Cardiac fibroblast (primary cell): Measurements from ENCODE around the gene ZDHHC5.
"Not testable (repeated sequence)": the region's sequence is repeated elsewhere in the genome, so short reads cannot be mapped to it uniquely, and the experiment has no call there.

ENCODE experiments used
- DNase-seq, 2 donors: peaks; one replicate each; pipeline versions ENCODE4 v3.0.0 to v3.0.0-alpha.2; 2010; ENCODE audit warnings: low read depth in 2 of 2
- H3K4me3 ChIP-seq, 2 donors: replicated peaks in 1 of 2; 1 replicate in 1 of 2; 2 replicates in 1 of 2; pipeline ENCODE4 v1.5.1; 2011; ENCODE audit warnings: low read depth in 2 of 2, low read length in 2 of 2, mild to moderate bottlenecking in 2 of 2, moderate library complexity in 1 of 2
- TF ChIP-seq, protein P1 (sequence below): IDR thresholded peaks from one replicate; pipeline ENCODE4 v1.5.1; 2011; ENCODE audit warnings: low read depth, mild to moderate bottlenecking, low read length, inconsistent platforms

The ZDHHC5 gene

DNA sequence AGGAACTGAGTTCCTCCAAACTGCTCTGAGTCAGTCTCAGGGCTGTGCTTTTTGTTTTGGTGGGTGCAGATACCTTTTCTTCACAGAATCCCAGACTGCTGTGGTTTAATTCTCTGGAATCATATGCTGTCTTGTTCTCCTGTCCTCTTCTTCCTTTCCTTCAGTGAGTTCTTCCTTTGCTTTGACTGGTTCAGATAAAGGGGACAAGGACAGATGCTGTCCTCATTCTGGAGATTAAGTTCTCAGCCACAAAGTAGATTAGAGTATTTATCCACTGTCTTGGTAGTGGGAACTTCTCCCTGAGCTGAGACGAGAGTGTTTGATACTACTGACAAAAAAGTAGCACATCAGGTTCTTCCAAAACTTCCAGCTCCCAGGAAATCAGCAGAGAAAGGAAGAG, 13.3 kb downstream of the ZDHHC5 start:
- TF ChIP-seq, protein P1, sequence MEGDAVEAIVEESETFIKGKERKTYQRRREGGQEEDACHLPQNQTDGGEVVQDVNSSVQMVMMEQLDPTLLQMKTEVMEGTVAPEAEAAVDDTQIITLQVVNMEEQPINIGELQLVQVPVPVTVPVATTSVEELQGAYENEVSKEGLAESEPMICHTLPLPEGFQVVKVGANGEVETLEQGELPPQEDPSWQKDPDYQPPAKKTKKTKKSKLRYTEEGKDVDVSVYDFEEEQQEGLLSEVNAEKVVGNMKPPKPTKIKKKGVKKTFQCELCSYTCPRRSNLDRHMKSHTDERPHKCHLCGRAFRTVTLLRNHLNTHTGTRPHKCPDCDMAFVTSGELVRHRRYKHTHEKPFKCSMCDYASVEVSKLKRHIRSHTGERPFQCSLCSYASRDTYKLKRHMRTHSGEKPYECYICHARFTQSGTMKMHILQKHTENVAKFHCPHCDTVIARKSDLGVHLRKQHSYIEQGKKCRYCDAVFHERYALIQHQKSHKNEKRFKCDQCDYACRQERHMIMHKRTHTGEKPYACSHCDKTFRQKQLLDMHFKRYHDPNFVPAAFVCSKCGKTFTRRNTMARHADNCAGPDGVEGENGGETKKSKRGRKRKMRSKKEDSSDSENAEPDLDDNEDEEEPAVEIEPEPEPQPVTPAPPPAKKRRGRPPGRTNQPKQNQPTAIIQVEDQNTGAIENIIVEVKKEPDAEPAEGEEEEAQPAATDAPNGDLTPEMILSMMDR = no peak
- DNase-seq = no peak

DNA sequence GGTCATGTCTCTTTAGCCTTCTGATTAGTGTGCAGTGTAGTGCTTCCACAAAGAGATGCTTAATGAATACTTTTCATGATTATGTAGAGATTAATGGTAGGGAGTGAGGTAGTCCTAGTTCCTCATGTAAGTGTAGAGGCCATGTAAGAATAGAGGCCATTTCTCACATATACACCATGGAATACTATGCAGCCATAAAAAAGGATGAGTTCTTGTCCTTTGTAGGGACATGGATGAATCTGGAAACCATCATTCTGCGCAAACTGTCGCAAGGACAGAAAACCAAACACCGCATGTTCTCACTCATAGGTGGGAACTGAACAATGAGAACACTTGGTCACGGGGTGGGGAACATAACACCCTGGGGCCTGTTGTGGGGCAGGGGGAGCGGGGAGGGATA, 22.6 kb downstream of the ZDHHC5 start:
- DNase-seq, H3K4me3 ChIP-seq: not testable (repeated sequence)

More for the DNA sequence above, 13.3 kb downstream of the ZDHHC5 start:
- no peak overlapping the region for H3K4me3 ChIP-seq

DNA sequence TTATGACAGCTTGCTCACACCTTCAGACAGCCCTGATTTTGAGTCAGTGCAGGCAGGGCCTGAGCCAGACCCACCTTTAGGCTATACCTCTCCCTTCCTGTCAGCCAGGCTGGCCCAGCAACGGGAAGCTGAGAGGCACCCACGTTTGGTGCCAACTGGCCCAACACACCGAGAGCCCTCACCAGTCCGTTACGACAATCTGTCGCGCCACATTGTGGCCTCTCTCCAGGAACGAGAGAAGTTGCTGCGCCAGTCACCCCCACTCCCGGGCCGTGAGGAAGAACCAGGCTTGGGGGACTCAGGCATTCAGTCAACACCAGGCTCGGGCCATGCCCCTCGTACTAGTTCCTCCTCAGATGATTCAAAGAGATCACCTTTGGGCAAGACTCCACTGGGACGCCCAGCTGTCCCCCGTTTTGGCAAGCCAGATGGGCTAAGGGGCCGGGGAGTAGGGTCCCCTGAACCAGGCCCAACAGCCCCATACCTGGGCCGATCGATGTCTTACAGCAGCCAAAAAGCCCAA, 31.0 kb downstream of the ZDHHC5 start:
- DNase-seq = no peak
- TF ChIP-seq, protein P1 = no peak
- no peak overlapping the region for H3K4me3 ChIP-seq

DNA sequence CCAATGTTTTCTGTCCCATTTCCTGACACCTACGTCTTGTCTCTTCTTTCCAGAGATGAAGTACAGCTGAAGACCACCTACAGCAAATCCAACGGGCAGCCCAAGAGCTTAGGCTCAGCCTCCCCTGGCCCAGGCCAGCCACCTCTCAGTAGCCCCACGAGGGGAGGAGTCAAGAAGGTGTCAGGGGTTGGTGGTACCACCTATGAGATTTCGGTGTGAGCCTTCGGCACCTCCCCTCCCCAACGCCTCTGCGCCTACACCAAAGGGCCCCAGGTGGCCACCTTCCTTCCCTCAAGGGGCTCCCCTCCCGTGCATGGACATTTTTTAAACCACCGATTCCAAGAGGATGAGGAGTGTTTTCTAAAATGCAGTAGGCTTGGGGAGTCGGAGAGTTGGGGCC, 31.9 kb downstream of the ZDHHC5 start:
- no peak for DNase-seq
- TF ChIP-seq, protein P1 = no peak

DNA sequence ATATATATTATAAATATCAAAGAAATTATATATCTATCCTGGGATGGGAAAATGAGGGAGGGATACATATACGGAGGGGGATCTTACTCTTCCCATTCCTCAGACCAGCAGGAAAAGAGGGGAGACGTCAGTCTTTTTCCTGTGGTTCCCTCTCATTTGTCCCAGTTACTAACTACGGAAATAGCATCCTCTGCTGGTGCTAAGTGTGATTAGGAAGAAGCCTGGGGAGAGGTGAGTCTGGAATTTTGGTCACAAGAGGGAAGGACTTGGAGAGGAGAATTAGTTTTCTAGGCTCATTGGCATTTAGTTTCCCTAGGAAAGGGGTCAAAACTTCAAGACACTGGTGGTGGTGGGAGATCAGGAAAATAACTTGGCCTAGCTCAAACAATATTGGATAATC, 32.5 kb downstream of the ZDHHC5 start:
- DNase-seq = no peak
- H3K4me3 ChIP-seq = no peak overlapping the region
- TF ChIP-seq, protein P1 = no peak

More for the DNA sequence above, 31.9 kb downstream of the ZDHHC5 start:
- no peak overlapping the region for H3K4me3 ChIP-seq

DNA sequence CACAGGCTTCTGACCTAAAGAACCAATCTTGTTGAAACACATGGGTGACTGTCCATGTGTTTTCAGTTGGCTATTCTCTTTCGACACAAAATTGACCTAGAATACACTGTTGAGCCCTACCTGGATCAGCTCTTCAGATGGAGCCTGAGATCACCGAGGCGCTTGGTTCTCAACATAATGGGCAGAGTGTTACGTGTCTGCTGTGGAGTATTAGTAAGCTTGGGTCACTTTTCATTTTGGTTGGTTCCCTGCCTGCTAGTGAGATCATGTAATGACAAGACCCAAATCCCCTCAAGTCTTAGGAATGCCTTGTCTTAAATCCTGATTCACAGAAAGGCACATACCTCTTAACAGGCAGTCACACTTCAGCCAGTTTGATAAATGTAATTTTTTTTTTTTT, 35.4 kb downstream of the ZDHHC5 start:
- DNase-seq = no peak
- TF ChIP-seq, protein P1 = no peak
- H3K4me3 ChIP-seq = no peak overlapping the region

DNA sequence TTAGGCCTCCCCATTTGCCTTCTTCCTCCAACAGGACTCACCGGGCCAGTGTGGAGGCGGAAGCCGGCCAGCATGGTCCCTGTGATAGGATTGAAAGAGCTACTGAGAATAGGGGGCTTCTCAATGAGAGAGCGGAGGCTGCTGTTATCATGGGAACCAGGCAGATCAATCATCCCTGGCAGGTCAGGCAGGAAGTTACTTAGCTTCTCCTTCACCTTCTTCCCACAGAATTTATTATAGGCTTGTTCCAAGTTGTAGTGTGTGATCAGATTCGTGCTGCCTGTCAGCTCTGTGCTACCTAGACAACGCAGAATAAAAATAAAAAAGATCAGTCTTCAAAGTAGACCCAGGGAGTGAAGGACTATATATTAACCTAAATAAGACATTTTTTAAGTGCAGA, 37.0 kb downstream of the ZDHHC5 start:
- TF ChIP-seq, protein P1 = no peak
- no peak for DNase-seq

DNA sequence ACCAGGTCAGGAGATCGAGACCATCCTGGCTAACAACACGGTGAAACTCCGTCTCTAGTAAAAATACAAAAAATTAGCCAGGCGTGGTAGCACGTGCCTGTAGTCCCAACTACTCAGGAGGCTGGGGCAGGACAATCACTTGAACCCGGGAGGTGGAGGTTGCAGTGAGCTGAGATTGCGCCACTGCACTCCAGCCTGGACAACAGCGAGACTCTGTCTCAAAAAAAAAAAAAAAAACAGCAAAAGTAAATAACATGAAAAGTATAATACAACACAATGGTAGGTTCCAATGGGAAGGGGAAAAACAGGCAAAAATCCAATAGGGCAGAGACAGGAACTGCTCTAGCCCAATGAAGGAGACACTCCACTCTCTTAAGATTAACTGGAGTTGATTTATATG, 37.5 kb downstream of the ZDHHC5 start:
- DNase-seq, H3K4me3 ChIP-seq: not testable (repeated sequence)

More for the DNA sequence above, 37.0 kb downstream of the ZDHHC5 start:
- no peak overlapping the region for H3K4me3 ChIP-seq
